HepG2 (cell line): ENCODE measurements around the gene VKORC1. TPM values are rescaled to one million over a fixed set of nuclear protein-coding genes. Genes with fewer than 3 reads are reported as not detected.

Experiments used
- ATAC-seq: fragments of 200-7000 bp; cut with Tn5 transposase; 3 replicates; pipeline ENCODE4 v1.9.1; 2020; ENCODE audit warnings: mild to moderate bottlenecking, moderate library complexity
- BruUV-seq: library from RNA; stranded (reverse); fragments of 400-500 nt; replicated peaks from 2 replicates; lab custom pipeline; 2021; lab: Mats Ljungman, UMichigan
- CTCF ChIA-PET: fragments of 300-600 bp; formaldehyde crosslinking; extraction: SDS; loops from one replicate; lab custom pipeline; 2021; ENCODE audit warnings: low total read pairs, inconsistent platforms, low intra/inter-chr PET ratio; lab: Yijun Ruan, JAX
- POLR2A ChIA-PET: fragments of 350-600 bp; sonication (Branson Sonifier 250); formaldehyde crosslinking; loops from one replicate; lab custom pipeline; 2020; ENCODE audit warnings: antibody characterized with exemption, inconsistent platforms; lab: Yijun Ruan, JAX
- DNase-seq: peaks from one replicate; pipeline ENCODE4 v3.0.0-alpha.2; 2015; ENCODE audit warnings: low spot score
- FAIRE-seq: peaks from 3 replicates; lab custom pipeline; 2011; peaks lifted over from hg19 to GRCh38; lab: Jason Lieb, UNC
- H2AFZ ChIP-seq: one replicate; pipeline ENCODE4 v1.6.1; 2011; ENCODE audit warnings: low read length, inconsistent platforms
- H3K27ac ChIP-seq: fragments of 300-600 bp; 3 replicates; pipeline ENCODE4 v1.8.0; 2011; ENCODE audit warnings: mixed run types, mild to moderate bottlenecking, mixed read lengths, low read length, inconsistent platforms; ENCODE audit not compliant: insufficient read depth; ENCODE audit errors: extremely low read length
- H3K27me3 ChIP-seq, 2 experiments: fragments of 200-600 bp in 1 of 2; 2 replicates in 1 of 2; 3 replicates in 1 of 2; pipeline versions ENCODE4 v1.6.0 to v1.8.0; 2011; ENCODE audit warnings: low read length in 2 of 2, mild to moderate bottlenecking in 2 of 2, moderate library complexity in 2 of 2, inconsistent platforms in 1 of 2; ENCODE audit not compliant: insufficient read depth in 2 of 2, control insufficient read depth in 1 of 2
- H3K36me3 ChIP-seq, 2 experiments: fragments of 200-600 bp in 1 of 2; replicated peaks in 1 of 2; 2 replicates in 1 of 2; 3 replicates in 1 of 2; pipeline versions ENCODE4 v1.5.1 to v1.8.0; 2011; ENCODE audit warnings: low read length in 2 of 2, inconsistent platforms in 1 of 2; ENCODE audit not compliant: insufficient read depth in 2 of 2, control insufficient read depth in 1 of 2
- H3K4me1 ChIP-seq: 2 replicates; pipeline ENCODE4 v1.5.1; 2012; ENCODE audit warnings: low read length, inconsistent platforms; ENCODE audit not compliant: insufficient read depth
- H3K4me2 ChIP-seq: 2 replicates; pipeline ENCODE4 v1.6.0; 2011; ENCODE audit warnings: low read depth, low read length, inconsistent platforms
- H3K4me3 ChIP-seq, 3 experiments: fragments of 200-600 bp in 1 of 3; sonication (generic), shearing (Covaris generic) in 1 of 3; replicated peaks in 1 of 3; 2 replicates each; pipeline ENCODE4 v1.5.1; 2011 to 2016; ENCODE audit warnings: low read length in 3 of 3, inconsistent platforms in 2 of 3, low read depth in 2 of 3, mild to moderate bottlenecking in 2 of 3, control low read depth in 1 of 3, mixed read lengths in 1 of 3; ENCODE audit not compliant: insufficient read depth in 1 of 3
- H3K79me2 ChIP-seq: one replicate; pipeline ENCODE4 v1.6.1; 2011; ENCODE audit warnings: low read length, inconsistent platforms; ENCODE audit not compliant: insufficient read depth
- H3K9ac ChIP-seq: 2 replicates; pipeline ENCODE4 v1.6.0; 2011; ENCODE audit warnings: mild to moderate bottlenecking, low read depth, low read length, inconsistent platforms; ENCODE audit not compliant: insufficient read depth
- H3K9me3 ChIP-seq: 2 replicates; pipeline ENCODE4 v1.5.1; 2012; ENCODE audit warnings: mild to moderate bottlenecking, low read length
- H4K20me1 ChIP-seq: 2 replicates; pipeline ENCODE4 v1.6.0; 2011; ENCODE audit warnings: inconsistent platforms, mild to moderate bottlenecking, low read length, moderate library complexity; ENCODE audit not compliant: insufficient read depth
- ATF3 ChIP-seq: sonication (generic); formaldehyde crosslinking; IDR thresholded peaks from 2 replicates; pipeline ENCODE4 v1.4.0; 2020; ENCODE audit warnings: missing genetic modification reagents
- CHCHD3 ChIP-seq: sonication (generic); formaldehyde crosslinking; IDR thresholded peaks from 2 replicates; pipeline ENCODE4 v1.8.0; 2022; ENCODE audit warnings: mild to moderate bottlenecking, missing genetic modification reagents, moderate library complexity
- CREB3 ChIP-seq: sonication (generic); formaldehyde crosslinking; IDR thresholded peaks from 2 replicates; pipeline ENCODE4 v1.5.0; 2020; ENCODE audit warnings: missing genetic modification reagents
- DBP ChIP-seq: sonication (generic); formaldehyde crosslinking; IDR thresholded peaks from 2 replicates; pipeline ENCODE4 v1.4.0; 2020; ENCODE audit warnings: missing genetic modification reagents; ENCODE audit errors: not compliant biosample characterization
- POGZ ChIP-seq: sonication (generic); formaldehyde crosslinking; IDR thresholded peaks from 2 replicates; pipeline ENCODE4 v1.4.0; 2020; ENCODE audit warnings: mild to moderate bottlenecking, missing genetic modification reagents
- RAD21 ChIP-seq: fragments of 450-650 bp; formaldehyde crosslinking; IDR thresholded peaks from 2 replicates; pipeline ENCODE4 v1.5.0; 2020; ENCODE audit warnings: mild to moderate bottlenecking
- ZFP36 ChIP-seq: fragments of 150-350 bp; IDR thresholded peaks from 2 replicates; pipeline ENCODE4 v1.6.1; 2018; ENCODE audit warnings: borderline replicate concordance, low read length, low read depth; ENCODE audit not compliant: partially characterized antibody
- ZFP41 ChIP-seq: sonication (generic); formaldehyde crosslinking; IDR thresholded peaks from 2 replicates; pipeline ENCODE4 v1.4.0; 2020; ENCODE audit warnings: mild to moderate bottlenecking, missing genetic modification reagents, borderline replicate concordance
- ZMYM4 ChIP-seq: sonication (generic); formaldehyde crosslinking; IDR thresholded peaks from 2 replicates; pipeline ENCODE4 v1.8.1; 2023; ENCODE audit warnings: mild to moderate bottlenecking, missing genetic modification reagents
- ZNF724P ChIP-seq: sonication (generic); formaldehyde crosslinking; IDR thresholded peaks from 2 replicates; pipeline ENCODE4 v1.8.0; 2022; ENCODE audit warnings: missing genetic modification reagents, borderline replicate concordance
- ZSCAN25 ChIP-seq: sonication (generic); formaldehyde crosslinking; IDR thresholded peaks from 2 replicates; pipeline ENCODE4 v1.8.0; 2022; ENCODE audit warnings: mild to moderate bottlenecking, missing genetic modification reagents
- WGBS: methylation state at CpG from one replicate; pipeline ENCODE4 v1.1.6; 2017; ENCODE audit warnings: low lambda C conversion rate; 5-methylcytosine and 5-hydroxymethylcytosine counted together
- in situ Hi-C: cut with HindIII; loops from 2 replicates; pipeline ENCODE4 v1.10.0; 2017; ENCODE audit warnings: low pct_unique_long_range_greater_than_20kb; ENCODE audit not compliant: extremely low pct_ligation_motif_present
- intact Hi-C: fragments of 100-400 bp; cut with micrococcal nuclease; formaldehyde crosslinking; loops from one replicate; pipeline ENCODE4 v1.10.0; 2022; ENCODE audit not compliant: unreplicated experiment
- polyA plus RNA-seq, 8 experiments: library from polyadenylated mRNA; depleted of rRNA in 3 of 8; stranded (reverse) in 7 of 8; unstranded in 1 of 8; fragments of >200 nt; fragmentation: Illumina TruSeq in 4 of 8; extraction: Trizol in 4 of 8; gene quantifications; 2 replicates each; pipeline versions ENCODE4 v1.2.1 to v1.2.3, GENCODE V29; 2011 to 2016; ENCODE audit warnings: low read depth in 4 of 8, missing spikeins in 1 of 8, mixed read lengths in 1 of 8; ENCODE audit not compliant: insufficient read depth in 1 of 8
- total RNA-seq, 5 experiments: library from RNA; depleted of rRNA; stranded (reverse); fragments of >200 nt; fragmentation: Illumina TruSeq; extraction: Trizol; gene quantifications; 2 replicates each; pipeline ENCODE4 v1.2.3, GENCODE V29; 2016; ENCODE audit warnings: low read depth in 1 of 5

VKORC1 gene
- total and polyA plus RNA-seq, 2 of the 13 experiments (the other 11 are each of a cell fraction or from before 2014, with no cell fraction given) = 141 to 615 TPM

- no peak for TF ChIP-seq ZMYM4
- no peak for TF ChIP-seq RAD21 (CRISPR knock-in tag)
- no peak for TF ChIP-seq ZNF724P (CRISPR knock-in tag)
Observed at GRCh38 chr16:31131416-31131815, 36.8 kb upstream of the VKORC1 start (continued).

GRCh38 chr16:31130899-31131298 is 36.3 kb upstream of the VKORC1 start:
- no peak for DNase-seq
- ATAC-seq = no peak

More at GRCh38 chr16:31130899-31131298, 36.3 kb upstream of the VKORC1 start:
- no peak for TF ChIP-seq ZSCAN25 (CRISPR knock-in tag)
- TF ChIP-seq CHCHD3 (CRISPR knock-in tag) = no peak
- TF ChIP-seq CREB3 (CRISPR knock-in tag) = no peak
- no peak for TF ChIP-seq DBP (CRISPR knock-in tag)
- no peak for TF ChIP-seq ZFP36
- TF ChIP-seq POGZ (CRISPR knock-in tag) = no peak
- TF ChIP-seq ATF3 (CRISPR knock-in tag) = no peak
- TF ChIP-seq ZFP41 (CRISPR knock-in tag) = no peak
- BruUV-seq = no TSS peak
- FAIRE-seq = no peak
- H3K79me2 ChIP-seq = no peaks in the 10 kb centered on the region
- in situ Hi-C loops (no loop called here), intact Hi-C loops (no loop called here)
- peaks cover 23% of the 10 kb centered on the region for H3K4me1 ChIP-seq
- H3K4me3 ChIP-seq = no peak overlapping the region
- WGBS = 98% methylated on average over 4 of the region's 6 CpGs
- H3K9ac ChIP-seq = no peak overlapping the region
- no peaks in the 10 kb centered on the region for H3K9me3 ChIP-seq
- ChIA-PET CTCF (no interaction called here), POLR2A (interaction anchor here (4.2 kb wide), 1 partner anchor 13 kb away, joined by 17 read pairs; the partner anchor contains the start of gene KAT8)
- no peak overlapping the region for H3K4me2 ChIP-seq
- peaks cover 17 to 18% of the 10 kb centered on the region in 2 experiments; a peak in 4 of 5 replicates for H3K36me3 ChIP-seq
- H3K27ac ChIP-seq = no peak overlapping the region
- H3K27me3 ChIP-seq = peaks cover 2% of the 10 kb centered on the region in 2 experiments; a peak in 2 of 5 replicates
- H2AFZ ChIP-seq = no peak overlapping the region
- no peaks in the 10 kb centered on the region for H4K20me1 ChIP-seq
